Endometrial microvascular endothelial cells (primary cell): ENCODE measurements around the gene TRIM69. TPM values are rescaled to one million over a fixed set of nuclear protein-coding genes. Genes with fewer than 3 reads are reported as not detected.

Source experiments
- in situ Hi-C: cut with HindIII; loops from 2 replicates; pipeline ENCODE4 v1.10.0; 2017; ENCODE audit warnings: low sequenced_read_pairs, low pct_unique_long_range_greater_than_20kb; ENCODE audit errors: inconsistent ontology term
- total RNA-seq: library from RNA; depleted of rRNA; stranded (reverse); fragments of >200 nt; gene quantifications from one replicate; pipeline ENCODE4 v1.2.3, GENCODE V29; 2015; ENCODE audit errors: inconsistent ontology term

Gene TRIM69
- total RNA-seq, 1 donor from 2014 or later, result 21.7 TPM

DNA sequence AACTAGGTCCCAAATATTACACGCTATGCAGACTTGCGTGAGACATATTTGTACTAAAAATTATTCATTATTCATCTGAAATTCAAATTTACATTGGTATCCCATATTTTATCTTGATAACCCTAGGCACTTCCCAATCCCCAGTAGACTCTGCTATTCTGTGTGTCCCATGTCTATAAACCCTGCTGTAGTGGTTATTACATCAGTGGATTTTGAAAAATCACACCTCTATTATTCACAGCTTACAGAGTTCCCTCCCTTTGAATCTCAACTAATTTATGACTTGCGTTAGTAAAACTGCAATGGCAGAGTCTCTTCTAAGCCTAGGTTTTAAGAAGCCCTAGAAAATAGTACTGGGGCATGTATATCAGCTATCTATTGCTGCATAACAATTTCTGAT is 54.3 kb downstream of the TRIM69 start:
- in situ Hi-C loops, result no loop called here

DNA sequence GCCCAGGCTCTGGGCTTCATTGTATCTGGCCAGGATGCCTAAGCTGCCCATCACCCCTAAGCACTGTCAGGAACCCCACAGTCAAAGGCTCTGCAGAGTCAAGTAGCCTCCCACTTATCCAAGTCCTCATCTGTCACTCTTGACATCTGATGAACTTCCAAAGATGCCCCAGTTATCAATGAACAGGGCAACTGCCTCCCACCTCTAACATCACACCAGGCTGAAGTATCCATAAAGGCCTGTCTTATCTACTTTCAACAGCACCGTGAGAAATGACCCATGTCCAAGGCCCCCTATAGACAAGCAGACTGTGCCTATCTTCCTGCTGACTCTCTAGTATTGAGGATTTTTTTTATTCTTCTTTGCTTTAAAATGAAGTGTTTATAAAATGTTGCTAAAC is 56.4 kb downstream of the TRIM69 start:
- in situ Hi-C loops, result no loop called here

DNA sequence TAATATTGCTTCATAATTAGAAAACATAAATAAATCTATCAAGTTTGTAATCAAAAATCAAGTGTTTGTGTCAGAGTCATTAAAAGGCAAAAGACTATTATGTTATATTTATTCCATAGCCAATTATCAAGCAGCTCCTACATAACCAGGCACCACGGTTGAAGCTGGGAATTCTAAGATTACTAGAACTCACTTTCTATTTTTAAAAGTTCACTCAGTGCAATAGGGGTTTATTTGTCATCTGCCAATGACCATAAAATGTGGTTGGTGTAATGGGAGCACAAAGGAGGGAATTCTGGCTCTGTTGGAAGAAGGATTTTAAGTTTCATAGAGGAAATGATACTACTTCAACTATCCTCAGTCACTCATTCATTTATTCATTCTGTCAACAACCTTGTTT is 57.7 kb downstream of the TRIM69 start:
- in situ Hi-C loops, result no loop called here

DNA sequence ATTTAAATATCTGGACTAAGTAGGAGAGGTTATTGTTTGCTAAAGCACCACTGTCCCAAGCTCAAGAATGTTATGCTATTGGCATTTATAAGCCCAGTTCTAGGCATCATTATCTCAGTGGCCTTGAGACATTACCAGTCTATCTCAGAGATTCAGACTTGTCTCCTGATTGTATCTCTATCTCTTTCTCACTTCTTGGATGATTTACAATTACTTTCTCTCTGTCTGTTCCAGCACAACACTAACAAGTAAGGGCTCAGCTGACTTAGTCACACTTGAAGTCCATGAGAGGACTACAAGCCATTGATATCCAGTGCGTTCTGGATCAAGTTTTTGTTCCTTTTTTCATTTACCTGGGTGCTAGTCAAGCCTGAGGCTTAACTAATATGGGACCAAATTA is 60.2 kb downstream of the TRIM69 start:
- in situ Hi-C loops, result no loop called here

DNA sequence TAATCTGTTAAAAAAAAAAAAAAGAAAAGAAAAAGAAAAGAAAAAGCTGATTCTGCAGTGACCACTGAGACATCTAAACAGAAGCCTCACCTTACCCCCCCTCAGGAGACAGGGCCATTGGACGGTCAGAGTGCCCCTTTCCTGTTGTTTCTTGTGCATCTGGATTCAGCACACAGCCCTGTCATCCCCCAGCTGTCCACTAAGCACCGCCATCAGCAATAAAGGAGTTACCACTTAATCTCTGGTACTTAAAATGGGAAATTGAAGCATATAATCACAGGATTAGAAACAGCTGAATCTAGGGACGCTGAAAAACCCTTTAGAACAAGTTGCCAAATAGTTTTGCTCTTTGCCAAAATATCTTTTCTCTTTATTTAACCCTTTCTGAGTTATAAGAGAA is 62.5 kb downstream of the TRIM69 start:
- in situ Hi-C loops, result no loop called here

DNA sequence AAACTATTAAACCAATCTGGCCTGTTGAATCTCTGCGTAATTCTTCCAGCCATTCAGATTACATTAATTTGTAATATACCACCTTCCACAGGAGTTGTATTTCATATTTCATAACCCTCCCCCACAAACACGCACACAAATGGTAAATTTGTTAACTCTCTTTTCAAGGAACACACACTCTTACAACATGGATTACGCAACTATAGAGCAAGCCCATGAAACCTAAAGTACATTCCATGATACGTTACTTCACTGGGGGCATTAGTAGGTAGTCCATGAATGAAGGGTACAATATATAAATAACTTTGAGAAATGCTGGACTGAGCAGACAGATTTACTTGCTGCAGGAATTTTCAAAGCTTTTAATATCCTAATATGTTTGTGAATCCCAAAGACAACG is 65.0 kb downstream of the TRIM69 start:
- in situ Hi-C loops, result no loop called here

DNA sequence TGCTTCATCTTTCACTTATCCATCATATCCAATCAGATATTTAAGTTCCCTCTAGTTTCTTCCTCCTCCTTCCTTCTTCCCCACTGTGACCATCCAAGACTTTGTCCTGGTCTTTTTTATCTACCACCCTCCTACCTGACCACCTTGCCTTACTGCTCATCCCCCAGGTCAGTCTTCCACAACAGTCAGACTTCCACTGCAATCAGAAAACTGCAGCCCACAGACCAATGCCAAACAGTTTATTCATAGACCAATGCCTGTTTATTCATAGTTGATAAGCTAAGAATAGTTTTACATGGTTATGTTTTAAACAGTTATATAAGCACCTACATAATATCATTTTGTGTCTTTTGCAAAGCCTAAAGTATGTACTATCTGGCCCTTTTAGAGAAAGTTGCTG is 65.5 kb downstream of the TRIM69 start:
- in situ Hi-C loops, result no loop called here

DNA sequence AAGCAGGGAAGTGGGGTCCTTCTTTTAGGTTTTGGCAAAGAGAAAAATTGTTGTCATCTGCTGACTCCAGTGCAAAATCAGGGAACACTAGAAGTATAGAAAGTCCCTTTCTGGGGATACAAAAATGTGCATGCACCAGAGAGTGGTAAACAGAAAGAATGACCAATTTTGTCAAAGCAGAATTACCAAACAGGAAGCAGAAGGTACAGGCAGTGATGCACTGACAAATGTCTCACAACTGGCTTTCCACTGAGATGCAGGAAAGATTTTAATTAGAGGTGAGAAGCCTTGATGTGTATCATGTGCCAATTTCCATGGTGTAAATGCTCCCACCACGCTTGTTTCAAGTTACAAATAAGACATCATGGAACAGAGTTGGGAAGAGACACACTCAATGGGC is 66.0 kb downstream of the TRIM69 start:
- in situ Hi-C loops, result no loop called here

DNA sequence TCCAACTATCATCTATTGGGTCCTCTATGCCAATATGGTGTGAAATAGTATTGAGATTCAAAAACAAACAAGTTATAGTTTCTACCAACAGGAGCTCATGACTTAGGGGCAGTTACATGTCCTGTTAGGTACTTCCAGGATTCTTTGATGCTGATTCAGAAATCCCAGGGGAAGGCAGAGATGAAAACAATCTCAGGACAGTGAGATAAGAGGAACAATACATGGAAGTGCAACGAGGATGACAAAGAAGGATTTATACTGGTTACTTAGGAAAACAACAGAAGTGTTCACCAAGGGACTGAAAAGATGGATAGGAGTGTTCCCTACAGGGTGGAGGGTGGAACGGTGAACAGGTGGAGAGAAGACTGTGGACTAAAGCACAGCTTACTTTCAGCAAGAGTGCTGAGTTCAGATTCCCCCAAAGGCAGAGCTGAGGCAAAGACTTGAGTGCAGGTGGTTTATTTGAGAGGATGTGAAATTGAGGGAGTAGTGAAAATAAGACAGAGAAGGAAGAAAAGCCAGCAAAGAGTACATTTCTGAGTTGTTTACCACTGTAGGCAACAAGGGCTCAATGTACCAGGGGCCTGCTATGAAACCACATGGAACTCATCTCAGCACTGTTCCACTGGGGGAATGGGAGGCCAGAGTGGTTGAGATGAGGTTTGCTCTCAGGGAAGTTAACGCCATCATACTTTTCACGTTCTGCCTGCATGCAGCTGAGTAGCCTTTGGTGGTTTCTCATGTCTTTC is 68.1 kb downstream of the TRIM69 start:
- in situ Hi-C loops, result no loop called here

DNA sequence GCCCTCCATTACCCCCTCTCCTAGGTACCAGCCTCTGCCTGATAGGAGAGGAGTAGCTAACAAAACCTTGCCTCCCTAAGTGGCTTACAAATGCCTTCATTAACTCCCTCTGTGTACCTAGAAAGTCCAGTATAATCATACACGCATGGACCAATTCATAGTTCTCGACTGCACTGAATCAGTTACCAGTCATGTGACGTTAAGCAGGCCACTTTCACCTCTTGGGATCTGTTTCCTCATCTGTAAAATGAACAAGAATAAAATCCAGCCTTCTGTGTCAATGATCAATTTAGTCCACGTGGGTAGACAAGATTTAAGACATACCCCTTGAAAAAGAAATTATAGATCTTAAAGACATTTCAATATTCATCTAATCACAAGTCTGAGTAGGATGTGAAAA is 72.2 kb downstream of the TRIM69 start:
- in situ Hi-C loops, result no loop called here

DNA sequence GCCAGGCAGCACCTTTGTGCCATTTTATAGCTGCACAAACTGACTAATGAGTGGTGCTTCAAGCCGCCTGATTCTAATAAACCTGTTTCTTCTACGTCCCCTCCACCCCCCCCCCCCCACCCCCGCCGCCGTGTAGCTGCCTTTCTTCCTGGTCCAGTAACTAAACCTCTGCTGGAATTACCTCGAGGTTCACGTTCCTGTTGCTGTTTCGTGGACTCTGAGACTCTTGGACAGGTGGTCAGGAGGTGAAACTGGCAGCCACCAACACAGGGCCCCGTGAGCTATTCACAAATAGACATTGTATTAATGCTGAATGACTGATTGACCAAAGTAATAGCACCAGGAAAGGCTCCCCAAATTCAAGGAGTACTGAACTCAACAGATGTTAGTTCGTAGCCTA is 73.9 kb downstream of the TRIM69 start:
- in situ Hi-C loops, result no loop called here

DNA sequence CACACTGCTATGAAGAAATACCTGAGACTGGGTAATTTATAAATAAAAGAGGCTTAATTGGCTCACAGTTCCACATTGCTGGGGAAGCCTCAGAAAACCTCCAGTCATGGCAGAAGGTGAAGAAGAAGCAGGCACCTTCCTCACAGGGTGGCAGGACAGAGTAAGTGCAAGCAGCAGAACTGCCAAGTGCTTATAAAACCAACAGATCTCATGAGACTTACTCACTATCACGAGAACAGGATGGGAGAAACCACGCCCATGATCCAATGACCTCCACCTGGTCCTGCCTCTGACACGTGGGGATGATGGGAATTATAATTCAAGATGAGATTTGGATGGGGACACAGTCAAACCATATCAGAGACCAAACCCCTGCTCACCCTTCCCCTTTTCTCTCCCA is 75.0 kb downstream of the TRIM69 start:
- in situ Hi-C loops, result no loop called here

DNA sequence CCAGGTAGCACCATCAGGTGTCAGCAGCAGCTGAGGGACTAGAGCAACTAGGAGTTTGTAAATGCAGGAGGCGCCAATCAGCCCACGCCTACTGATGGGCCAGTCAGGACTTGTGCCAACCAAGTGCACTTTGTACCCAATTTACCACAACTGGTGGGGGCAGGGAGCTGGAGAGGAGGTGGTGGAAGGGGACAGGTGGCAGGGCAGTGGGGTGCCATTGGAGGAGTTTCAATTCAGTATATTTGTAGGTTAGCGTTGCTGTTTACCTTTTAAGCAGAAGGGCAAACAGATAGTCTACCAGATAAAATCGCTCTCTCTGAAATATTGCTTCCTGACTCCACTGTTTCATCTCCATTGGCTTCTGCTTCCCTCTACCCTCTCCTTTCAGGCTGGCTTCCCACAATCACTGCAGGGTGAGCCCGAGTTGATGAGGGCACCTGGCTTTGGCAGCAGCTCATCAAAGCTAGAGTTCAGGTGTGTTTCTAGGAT is 75.7 kb downstream of the TRIM69 start:
- in situ Hi-C loops, result no loop called here

DNA sequence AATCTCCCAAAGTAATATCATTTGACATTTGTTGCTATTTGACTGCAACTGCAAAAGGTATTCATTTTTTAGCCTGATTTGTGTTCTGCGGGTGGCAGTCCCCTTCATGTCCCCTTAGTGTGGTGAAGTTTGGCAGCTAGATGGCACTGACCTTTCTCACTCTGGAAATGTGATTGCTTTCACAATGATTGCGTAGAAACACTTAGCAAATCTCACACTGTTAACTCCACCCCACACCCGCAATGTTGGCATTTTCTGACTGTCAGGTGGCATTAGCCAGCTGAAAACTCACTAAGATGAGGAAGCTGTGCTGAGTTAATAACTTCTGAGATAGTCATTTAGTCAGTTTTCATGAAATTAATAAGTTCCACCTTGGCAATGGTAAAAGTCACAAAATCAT is 76.9 kb downstream of the TRIM69 start:
- in situ Hi-C loops, result no loop called here

Other genes with a start within 250 kb of the TRIM69 start
- gene EIF3J, start 199.4 kb upstream of the TRIM69 start, total RNA-seq, result 98.8 TPM
- gene SPG11, start 72.9 kb upstream of the TRIM69 start, total RNA-seq, result 19.8 TPM
- gene PATL2, start 25.2 kb upstream of the TRIM69 start, total RNA-seq, result not detected
- gene B2M, start 25.0 kb upstream of the TRIM69 start, total RNA-seq, result 4,064 TPM
- not detected for gene TERB2, start 220.2 kb downstream of the TRIM69 start, total RNA-seq